EL (cell line): ENCODE results near the gene FGF12.
A peak's percentile ranks its signal among the peaks of the same experiment; 100 is the strongest.

Source experiments
- DNase-seq: peaks from one replicate; pipeline ENCODE4 v3.0.0-alpha.2; 2016

The FGF12 gene

GRCh38 chr3:192489579-192489978 lies 237.8 kb downstream of the FGF12 start:
- no peak for DNase-seq

- no peak for DNase-seq
Measured at GRCh38 chr3:192487033-192487432, 240.3 kb downstream of the FGF12 start.

- no peak for DNase-seq
Measured at GRCh38 chr3:192482809-192483208, 244.5 kb downstream of the FGF12 start.

GRCh38 chr3:192482391-192482790 lies 244.9 kb downstream of the FGF12 start:
- DNase-seq: no peak

- DNase-seq: peak; percentile 68
Measured at GRCh38 chr3:192481638-192482037, 245.7 kb downstream of the FGF12 start.

- DNase-seq: peak; percentile 41
Measured at GRCh38 chr3:192467230-192468140, 259.9 kb downstream of the FGF12 start.

GRCh38 chr3:192449036-192449435 lies 278.3 kb downstream of the FGF12 start:
- no peak for DNase-seq

- no peak for DNase-seq
Measured at GRCh38 chr3:192445770-192446644, 281.3 kb downstream of the FGF12 start.

GRCh38 chr3:192444791-192445106 lies 282.6 kb downstream of the FGF12 start:
- no peak for DNase-seq

- peak; percentile 58 for DNase-seq
Measured at GRCh38 chr3:192444096-192444790, 283.1 kb downstream of the FGF12 start.

GRCh38 chr3:192435241-192435640 lies 292.1 kb downstream of the FGF12 start:
- no peak for DNase-seq

- DNase-seq: no peak
Measured at GRCh38 chr3:192434186-192434585, 293.2 kb downstream of the FGF12 start.

GRCh38 chr3:192433704-192434103 lies 293.6 kb downstream of the FGF12 start:
- peak; percentile 3 for DNase-seq

GRCh38 chr3:192422997-192423342 lies 304.4 kb downstream of the FGF12 start:
- DNase-seq: no peak

- peak; percentile 65 for DNase-seq
Measured at GRCh38 chr3:192422321-192422996, 304.9 kb downstream of the FGF12 start.

- DNase-seq: no peak
Measured at GRCh38 chr3:192419312-192419711, 308.0 kb downstream of the FGF12 start.

GRCh38 chr3:192417559-192418055 lies 309.7 kb downstream of the FGF12 start:
- no peak for DNase-seq

- no peak for DNase-seq
Measured at GRCh38 chr3:192417017-192417416, 310.3 kb downstream of the FGF12 start.

- DNase-seq: no peak
Measured at GRCh38 chr3:192413461-192413860, 313.9 kb downstream of the FGF12 start.

GRCh38 chr3:192410684-192410960 lies 316.7 kb downstream of the FGF12 start:
- DNase-seq: no peak

- no peak for DNase-seq
Measured at GRCh38 chr3:192409838-192410683, 317.3 kb downstream of the FGF12 start.
